ENCODE measurements around the gene TNS3. TPM values are rescaled to one million over a fixed set of nuclear protein-coding genes. Genes with fewer than 3 reads are reported as not detected.

Gene TNS3
- total RNA-seq, 1 donor from 2014 or later = 92.9 TPM

- no peaks in the 10 kb centered on the region for H3K9me3 Mint-ChIP-seq (ENCODE audit: unreplicated experiment)
- Histone ChIP-seq H3K36me3 (ENCODE audit: insufficient read depth, low read length) (peaks cover 3% of the 10 kb centered on the region), H3K4me3 (ENCODE audit: insufficient read depth, low read depth, low read length) (no peak overlapping the region), H3K9ac (ENCODE audit: low read length) (no peak overlapping the region), H3K27ac (ENCODE audit: low read depth, low read length) (no peak overlapping the region), H3K27me3 (ENCODE audit: insufficient read depth, low read length) (no peaks in the 10 kb centered on the region), H3K4me2 (ENCODE audit: low read length) (no peak overlapping the region), H2AFZ (ENCODE audit: low read depth, low read length) (no peak overlapping the region), H3K79me2 (ENCODE audit: insufficient read depth, low read length) (peaks cover 13% of the 10 kb centered on the region), H3K9me3 (ENCODE audit: insufficient read depth, low read depth, low read length) (no peaks in the 10 kb centered on the region), H3K4me1 (ENCODE audit: insufficient read depth, low read length) (no peaks in the 10 kb centered on the region), H4K20me1 (ENCODE audit: insufficient read depth, low read length) (peaks cover 64% of the 10 kb centered on the region)
- DNase-seq (ENCODE audit: low read depth) (no peak), FAIRE-seq (no peak)
- TF ChIP-seq EZH2 (IDR thresholded peaks at IDR 0.05; ENCODE audit: insufficient read depth, low read length) = no peak
- TF ChIP-seq, protein P1, sequence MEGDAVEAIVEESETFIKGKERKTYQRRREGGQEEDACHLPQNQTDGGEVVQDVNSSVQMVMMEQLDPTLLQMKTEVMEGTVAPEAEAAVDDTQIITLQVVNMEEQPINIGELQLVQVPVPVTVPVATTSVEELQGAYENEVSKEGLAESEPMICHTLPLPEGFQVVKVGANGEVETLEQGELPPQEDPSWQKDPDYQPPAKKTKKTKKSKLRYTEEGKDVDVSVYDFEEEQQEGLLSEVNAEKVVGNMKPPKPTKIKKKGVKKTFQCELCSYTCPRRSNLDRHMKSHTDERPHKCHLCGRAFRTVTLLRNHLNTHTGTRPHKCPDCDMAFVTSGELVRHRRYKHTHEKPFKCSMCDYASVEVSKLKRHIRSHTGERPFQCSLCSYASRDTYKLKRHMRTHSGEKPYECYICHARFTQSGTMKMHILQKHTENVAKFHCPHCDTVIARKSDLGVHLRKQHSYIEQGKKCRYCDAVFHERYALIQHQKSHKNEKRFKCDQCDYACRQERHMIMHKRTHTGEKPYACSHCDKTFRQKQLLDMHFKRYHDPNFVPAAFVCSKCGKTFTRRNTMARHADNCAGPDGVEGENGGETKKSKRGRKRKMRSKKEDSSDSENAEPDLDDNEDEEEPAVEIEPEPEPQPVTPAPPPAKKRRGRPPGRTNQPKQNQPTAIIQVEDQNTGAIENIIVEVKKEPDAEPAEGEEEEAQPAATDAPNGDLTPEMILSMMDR (IDR thresholded peaks at IDR 0.05; ENCODE audit: insufficient read depth, low read depth, low read length) = no peak
- H3K27ac Mint-ChIP-seq (ENCODE audit: unreplicated experiment) = no peak overlapping the region
- H3K4me3 Mint-ChIP-seq (ENCODE audit: unreplicated experiment) = no peak overlapping the region
- no peaks in the 10 kb centered on the region for H3K27me3 Mint-ChIP-seq (ENCODE audit: low read depth, unreplicated experiment)
- H3K36me3 Mint-ChIP-seq (ENCODE audit: low read depth, unreplicated experiment) = peaks cover 31% of the 10 kb centered on the region
- peaks cover 2% of the 10 kb centered on the region for H3K4me1 Mint-ChIP-seq (ENCODE audit: low read depth, unreplicated experiment)
Measured at GRCh38 chr7:47345857-47346298, 236.0 kb downstream of the TNS3 start.

DNA sequence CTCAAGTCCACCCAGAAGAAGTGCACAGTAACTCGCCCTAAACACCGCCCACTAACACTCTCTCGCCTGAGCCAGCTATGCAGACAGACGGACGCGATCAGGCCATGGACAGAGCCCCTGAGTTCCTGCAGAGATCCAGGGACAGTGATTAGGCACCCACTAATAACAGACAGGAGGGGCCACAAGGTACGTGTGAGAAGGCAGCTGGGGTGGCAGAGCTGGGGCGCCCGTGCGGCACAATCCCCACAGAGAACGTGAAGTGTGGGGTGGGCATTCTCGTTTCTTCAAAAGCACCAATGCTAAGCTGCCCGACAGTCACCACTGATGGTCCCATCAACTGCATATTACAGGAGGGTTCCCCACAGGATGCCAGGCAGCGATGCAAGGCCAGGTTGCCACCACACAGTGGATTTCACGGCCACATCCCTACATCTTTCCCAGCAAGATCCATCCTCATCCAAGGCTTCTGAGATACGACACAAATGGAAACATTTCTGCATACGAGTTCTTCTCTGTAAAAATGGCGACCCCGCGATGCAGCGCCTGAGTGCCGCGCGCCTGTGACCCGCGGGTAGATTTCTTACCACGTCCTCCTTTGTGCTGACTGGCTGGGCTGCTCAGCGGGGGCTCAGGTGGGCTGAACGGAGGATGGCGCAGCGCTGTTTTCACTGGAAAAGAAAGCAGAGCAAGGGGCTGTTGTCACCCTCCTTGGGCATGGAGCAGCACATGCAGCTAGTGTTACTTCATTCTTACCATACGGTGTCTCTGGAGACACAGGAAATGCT is 237.5 kb downstream of the TNS3 start:
- H3K4me2 ChIP-seq (ENCODE audit: low read length) = no peak overlapping the region
- H3K4me3 ChIP-seq (ENCODE audit: insufficient read depth, low read depth, low read length) = no peak overlapping the region
- H3K9me3 ChIP-seq (ENCODE audit: insufficient read depth, low read depth, low read length) = no peaks in the 10 kb centered on the region
- no peaks in the 10 kb centered on the region for H3K4me1 ChIP-seq (ENCODE audit: insufficient read depth, low read length)
- Mint-ChIP-seq H3K4me3 (ENCODE audit: unreplicated experiment) (no peak overlapping the region), H3K9me3 (ENCODE audit: unreplicated experiment) (no peaks in the 10 kb centered on the region), H3K27ac (ENCODE audit: unreplicated experiment) (no peak overlapping the region), H3K4me1 (ENCODE audit: low read depth, unreplicated experiment) (no peaks in the 10 kb centered on the region), H3K27me3 (ENCODE audit: low read depth, unreplicated experiment) (no peaks in the 10 kb centered on the region), H3K36me3 (ENCODE audit: low read depth, unreplicated experiment) (peaks cover 30% of the 10 kb centered on the region)
- peaks cover 49% of the 10 kb centered on the region for H4K20me1 ChIP-seq (ENCODE audit: insufficient read depth, low read length)
- peaks cover 10% of the 10 kb centered on the region for H3K79me2 ChIP-seq (ENCODE audit: insufficient read depth, low read length)
- no peak for DNase-seq (ENCODE audit: low read depth)
- H3K9ac ChIP-seq (ENCODE audit: low read length) = no peak overlapping the region
- FAIRE-seq = no peak
- H3K27me3 ChIP-seq (ENCODE audit: insufficient read depth, low read length) = no peaks in the 10 kb centered on the region
- TF ChIP-seq, protein P1 (IDR thresholded peaks at IDR 0.05; ENCODE audit: insufficient read depth, low read depth, low read length) = no peak
- no peak for TF ChIP-seq EZH2 (IDR thresholded peaks at IDR 0.05; ENCODE audit: insufficient read depth, low read length)
- H3K27ac ChIP-seq (ENCODE audit: low read depth, low read length) = no peak overlapping the region
- no peak overlapping the region for H2AFZ ChIP-seq (ENCODE audit: low read depth, low read length)
- peaks cover 3% of the 10 kb centered on the region for H3K36me3 ChIP-seq (ENCODE audit: insufficient read depth, low read length)

GRCh38 chr7:47343061-47343455 is 238.9 kb downstream of the TNS3 start:
- Mint-ChIP-seq H3K27me3 (ENCODE audit: low read depth, unreplicated experiment) (no peaks in the 10 kb centered on the region), H3K27ac (ENCODE audit: unreplicated experiment) (peak overlapping the region; percentile 26), H3K4me1 (ENCODE audit: low read depth, unreplicated experiment) (no peaks in the 10 kb centered on the region), H3K9me3 (ENCODE audit: unreplicated experiment) (no peaks in the 10 kb centered on the region), H3K4me3 (ENCODE audit: unreplicated experiment) (no peak overlapping the region), H3K36me3 (ENCODE audit: low read depth, unreplicated experiment) (peaks cover 25% of the 10 kb centered on the region)
- Histone ChIP-seq H2AFZ (ENCODE audit: low read depth, low read length) (no peak overlapping the region), H3K4me2 (ENCODE audit: low read length) (no peak overlapping the region), H3K4me1 (ENCODE audit: insufficient read depth, low read length) (no peaks in the 10 kb centered on the region), H3K36me3 (ENCODE audit: insufficient read depth, low read length) (peaks cover 3% of the 10 kb centered on the region), H3K27ac (ENCODE audit: low read depth, low read length) (no peak overlapping the region), H3K27me3 (ENCODE audit: insufficient read depth, low read length) (no peaks in the 10 kb centered on the region), H3K4me3 (ENCODE audit: insufficient read depth, low read depth, low read length) (no peak overlapping the region), H3K9ac (ENCODE audit: low read length) (no peak overlapping the region), H4K20me1 (ENCODE audit: insufficient read depth, low read length) (peaks cover 40% of the 10 kb centered on the region), H3K79me2 (ENCODE audit: insufficient read depth, low read length) (peaks cover 7% of the 10 kb centered on the region), H3K9me3 (ENCODE audit: insufficient read depth, low read depth, low read length) (no peaks in the 10 kb centered on the region)
- no peak for DNase-seq (ENCODE audit: low read depth)
- FAIRE-seq = no peak
- TF ChIP-seq, protein P1 (IDR thresholded peaks at IDR 0.05; ENCODE audit: insufficient read depth, low read depth, low read length) = no peak
- no peak for TF ChIP-seq EZH2 (IDR thresholded peaks at IDR 0.05; ENCODE audit: insufficient read depth, low read length)
